Esophagus squamous epithelium (tissue), 4 donors: ENCODE data around the gene CACNB1.

Source experiments
- CTCF ChIP-seq, 6 experiments: fragments of 450-650 bp in 4 of 6; fragments of 200-600 bp in 2 of 6; sonication (generic) in 2 of 6; IDR thresholded peaks; one replicate each; pipeline ENCODE4 v1.5.1; 2016 to 2019; ENCODE audit warnings: antibody characterized with exemption in 6 of 6, mild to moderate bottlenecking in 4 of 6, moderate library complexity in 4 of 6
- POLR2A ChIP-seq, 4 donors: fragments of 450-650 bp; IDR thresholded peaks; one replicate each; pipeline ENCODE4 v1.6.1; 2017; ENCODE audit warnings: antibody characterized with exemption in 4 of 4, mild to moderate bottlenecking in 4 of 4, moderate library complexity in 3 of 4

GRCh38 chr17:39193346-39193745, 4.1 kb downstream of the CACNB1 start:
- TF ChIP-seq CTCF (IDR thresholded peaks at IDR 0.05), result no peak
- no peak for TF ChIP-seq POLR2A (IDR thresholded peaks at IDR 0.05)
